GM21786 (cell line): ENCODE measurements around the gene STAC3.

Experiments
- ATAC-seq: cut with Tn5 transposase; IDR thresholded peaks from one replicate; pipeline ENCODE4 v1.9.1; 2021; ENCODE audit not compliant: unreplicated experiment

Gene STAC3

DNA sequence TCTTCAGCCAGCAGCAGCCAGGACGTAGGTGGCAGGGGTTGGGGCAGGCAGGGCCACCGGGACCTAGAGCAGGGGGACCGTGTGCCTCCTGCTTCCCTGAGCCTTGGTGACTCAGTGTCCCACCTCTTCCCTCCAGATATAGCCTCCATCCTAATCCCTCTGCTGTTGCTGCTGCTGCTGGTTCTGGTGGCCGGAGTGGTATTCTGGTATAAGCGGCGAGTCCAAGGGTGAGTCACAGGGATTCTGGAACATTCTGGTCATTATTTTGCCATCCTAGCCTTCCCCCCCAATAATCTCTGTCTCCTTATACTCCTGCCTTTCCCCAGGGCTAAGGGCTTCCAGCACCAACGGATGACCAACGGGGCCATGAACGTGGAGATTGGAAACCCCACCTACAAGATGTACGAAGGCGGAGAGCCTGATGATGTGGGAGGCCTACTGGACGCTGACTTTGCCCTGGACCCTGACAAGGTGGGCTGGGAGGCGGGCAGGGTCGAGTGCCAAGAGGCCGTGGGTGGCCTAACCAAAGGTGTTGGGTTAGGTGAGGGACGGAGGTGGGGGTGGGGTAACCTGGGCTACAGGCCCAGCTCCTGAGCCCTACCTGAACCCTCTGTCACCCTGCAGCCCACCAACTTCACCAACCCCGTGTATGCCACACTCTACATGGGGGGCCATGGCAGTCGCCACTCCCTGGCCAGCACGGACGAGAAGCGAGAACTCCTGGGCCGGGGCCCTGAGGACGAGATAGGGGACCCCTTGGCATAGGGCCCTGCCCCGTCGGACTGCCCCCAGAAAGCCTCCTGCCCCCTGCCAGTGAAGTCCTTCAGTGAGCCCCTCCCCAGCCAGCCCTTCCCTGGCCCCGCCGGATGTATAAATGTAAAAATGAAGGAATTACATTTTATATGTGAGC is 38.9 kb downstream of the STAC3 start:
- no peak for ATAC-seq

DNA sequence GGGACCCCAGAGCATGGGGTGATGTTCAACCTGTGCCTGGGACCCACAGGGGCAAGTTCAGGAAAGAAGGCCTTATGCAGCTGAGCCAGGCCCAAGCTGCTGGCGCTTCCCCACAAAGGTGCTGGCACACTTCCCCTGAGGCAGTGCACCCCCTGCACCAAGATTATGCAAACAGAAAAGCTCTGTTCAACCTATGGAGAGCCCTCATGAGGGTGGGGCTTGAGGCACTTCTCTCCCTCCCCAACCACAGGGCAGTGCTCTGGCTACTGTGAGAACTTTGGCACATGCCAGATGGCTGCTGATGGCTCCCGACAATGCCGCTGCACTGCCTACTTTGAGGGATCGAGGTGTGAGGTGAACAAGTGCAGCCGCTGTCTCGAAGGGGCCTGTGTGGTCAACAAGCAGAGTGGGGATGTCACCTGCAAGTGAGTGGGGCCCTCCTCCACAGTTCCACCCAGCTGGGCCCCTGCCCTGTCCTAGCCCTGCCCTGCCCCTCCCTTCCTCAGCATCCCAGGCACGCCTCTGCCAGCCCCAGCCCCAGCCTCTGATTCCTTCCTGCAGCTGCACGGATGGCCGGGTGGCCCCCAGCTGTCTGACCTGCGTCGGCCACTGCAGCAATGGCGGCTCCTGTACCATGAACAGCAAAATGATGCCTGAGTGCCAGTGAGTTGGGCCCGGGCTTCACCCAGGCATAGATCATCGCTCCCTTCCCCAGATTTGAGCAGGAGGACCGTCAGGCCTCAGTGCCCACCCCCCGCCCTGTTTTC is 39.9 kb downstream of the STAC3 start:
- no peak for ATAC-seq

- no peak for ATAC-seq
These were observed 40.5 kb downstream of the STAC3 start for GRCh38 chr12:57210461-57210860.

DNA sequence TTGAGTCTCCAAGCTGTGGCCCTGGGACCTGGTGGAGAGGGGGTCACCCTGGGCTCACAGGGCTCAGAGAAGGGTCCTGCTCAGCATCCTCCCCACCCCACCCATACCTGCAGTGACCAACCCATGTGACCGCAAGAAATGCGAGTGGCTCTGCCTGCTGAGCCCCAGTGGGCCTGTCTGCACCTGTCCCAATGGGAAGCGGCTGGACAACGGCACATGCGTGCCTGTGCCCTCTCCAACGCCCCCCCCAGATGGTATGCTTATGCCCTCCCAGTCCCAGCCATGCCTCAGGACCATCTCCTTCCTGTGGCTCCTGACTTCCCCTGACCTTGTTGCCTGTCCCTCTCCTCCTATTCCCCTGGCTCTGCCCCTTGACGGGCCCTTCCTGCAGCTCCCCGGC is 41.1 kb downstream of the STAC3 start:
- ATAC-seq, result no peak

DNA sequence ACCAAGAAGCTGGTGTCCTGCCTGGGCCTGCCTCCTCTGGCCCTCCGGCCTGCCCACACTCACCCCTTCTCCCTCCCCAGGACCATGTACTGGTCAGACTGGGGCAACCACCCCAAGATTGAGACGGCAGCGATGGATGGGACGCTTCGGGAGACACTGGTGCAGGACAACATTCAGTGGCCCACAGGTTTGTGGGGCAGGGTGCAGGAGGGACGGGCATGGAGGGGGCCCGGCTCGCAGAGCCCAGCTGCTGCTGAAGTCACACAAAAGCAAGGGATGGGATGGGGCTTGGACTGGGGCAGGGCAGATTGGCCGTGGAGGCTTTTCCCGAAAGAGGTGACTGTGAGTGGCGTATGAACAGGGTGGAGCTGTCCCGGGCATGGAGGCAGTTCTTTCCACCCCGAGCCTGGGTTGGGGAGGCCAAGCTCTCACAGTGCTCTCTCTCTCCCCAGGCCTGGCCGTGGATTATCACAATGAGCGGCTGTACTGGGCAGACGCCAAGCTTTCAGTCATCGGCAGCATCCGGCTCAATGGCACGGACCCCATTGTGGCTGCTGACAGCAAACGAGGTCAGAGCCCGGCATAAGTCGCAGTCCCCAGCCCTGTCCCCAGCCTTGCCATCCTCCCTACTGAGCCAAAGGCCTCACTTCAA is 42.2 kb downstream of the STAC3 start:
- ATAC-seq, result no peak

DNA sequence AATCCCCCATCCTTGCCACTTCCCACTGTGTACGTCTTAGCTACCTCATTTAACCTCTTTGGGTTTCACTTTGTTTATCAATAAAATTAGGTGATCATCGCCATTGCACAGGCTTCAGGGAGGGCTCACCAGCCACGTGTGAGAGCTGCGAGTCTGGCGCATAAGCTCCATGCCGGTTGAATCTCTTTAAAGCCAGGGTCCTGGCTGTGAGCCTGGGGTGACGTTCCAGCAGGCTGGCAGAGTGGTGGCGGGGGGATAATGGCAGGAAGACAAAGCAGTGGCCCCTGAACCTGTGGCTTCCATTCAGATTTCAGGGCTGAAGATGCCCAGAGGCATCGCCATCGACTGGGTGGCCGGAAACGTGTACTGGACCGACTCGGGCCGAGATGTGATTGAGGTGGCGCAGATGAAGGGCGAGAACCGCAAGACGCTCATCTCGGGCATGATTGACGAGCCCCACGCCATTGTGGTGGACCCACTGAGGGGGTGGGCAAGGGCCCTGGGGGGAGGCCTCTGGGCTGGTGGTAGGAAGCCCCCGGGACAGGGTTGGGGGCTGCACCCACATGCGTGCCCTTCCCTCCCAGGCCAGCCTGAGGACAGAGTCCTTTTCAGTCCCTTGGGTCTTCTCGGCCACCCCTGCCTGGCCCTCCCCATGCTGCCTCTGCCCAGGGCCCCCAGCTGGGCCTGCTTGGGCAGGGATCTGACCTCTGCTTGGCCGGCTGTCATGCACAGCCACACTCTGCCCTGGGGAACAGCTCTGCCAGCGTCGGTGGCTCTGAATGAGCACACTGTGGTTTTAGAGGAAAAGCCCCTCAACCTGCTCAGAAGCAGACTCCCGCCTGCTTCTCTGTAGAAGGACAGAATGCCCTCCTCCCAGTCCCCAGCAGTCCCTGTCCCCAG is 43.0 kb downstream of the STAC3 start:
- ATAC-seq, result no peak

GRCh38 chr12:57205931-57206330 is 45.1 kb downstream of the STAC3 start:
- ATAC-seq, result no peak

DNA sequence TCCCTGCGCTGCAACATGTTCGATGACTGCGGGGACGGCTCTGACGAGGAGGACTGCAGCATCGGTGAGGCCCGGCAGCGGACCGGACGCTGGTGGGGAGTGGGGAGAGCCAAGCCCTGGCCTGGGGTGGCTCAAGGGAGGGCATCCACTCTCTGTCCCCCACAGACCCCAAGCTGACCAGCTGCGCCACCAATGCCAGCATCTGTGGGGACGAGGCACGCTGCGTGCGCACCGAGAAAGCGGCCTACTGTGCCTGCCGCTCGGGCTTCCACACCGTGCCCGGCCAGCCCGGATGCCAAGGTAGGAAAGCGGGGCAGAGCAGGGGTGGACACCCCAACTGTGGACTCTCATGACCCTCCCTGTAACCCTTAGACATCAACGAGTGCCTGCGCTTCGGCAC is 45.8 kb downstream of the STAC3 start:
- ATAC-seq, result no peak

- ATAC-seq, result no peak
These were observed 46.5 kb downstream of the STAC3 start for GRCh38 chr12:57204454-57204853.

DNA sequence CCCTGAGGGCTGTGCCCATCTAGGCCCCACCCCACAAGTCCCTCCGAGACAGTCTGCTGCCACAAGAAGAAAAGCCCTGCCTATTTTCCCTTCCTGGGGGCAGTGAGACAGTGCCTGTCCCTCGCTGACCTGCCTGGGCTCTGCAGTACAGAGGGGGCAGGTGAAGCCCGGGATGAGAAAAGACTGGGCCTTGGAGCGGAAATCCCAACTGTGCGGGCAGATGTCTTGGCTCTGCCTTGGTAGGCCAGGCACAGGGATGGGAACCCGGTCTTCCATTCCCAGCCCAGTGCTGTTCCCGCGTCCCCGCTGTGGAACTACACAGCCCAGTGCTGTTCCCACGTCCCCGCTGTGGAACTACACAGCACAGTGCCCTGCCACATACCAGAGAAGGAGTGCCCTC is 47.2 kb downstream of the STAC3 start:
- ATAC-seq, result no peak

DNA sequence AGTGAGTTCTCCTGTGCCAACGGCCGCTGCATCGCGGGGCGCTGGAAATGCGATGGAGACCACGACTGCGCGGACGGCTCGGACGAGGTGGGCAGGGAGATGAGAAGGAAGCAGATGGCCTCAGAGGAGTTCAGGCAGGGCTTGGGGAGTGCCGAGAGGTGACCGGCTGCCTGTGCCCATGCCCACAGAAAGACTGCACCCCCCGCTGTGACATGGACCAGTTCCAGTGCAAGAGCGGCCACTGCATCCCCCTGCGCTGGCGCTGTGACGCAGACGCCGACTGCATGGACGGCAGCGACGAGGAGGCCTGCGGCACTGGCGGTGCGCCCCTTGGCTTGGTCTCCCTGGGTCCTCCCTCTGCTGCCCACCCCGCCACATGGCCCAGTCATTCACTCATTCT is 47.8 kb downstream of the STAC3 start:
- no peak for ATAC-seq

GRCh38 chr12:57202321-57202720 is 48.7 kb downstream of the STAC3 start:
- ATAC-seq, result no peak

- ATAC-seq, result no peak
These were observed 49.4 kb downstream of the STAC3 start for GRCh38 chr12:57201631-57202030.

DNA sequence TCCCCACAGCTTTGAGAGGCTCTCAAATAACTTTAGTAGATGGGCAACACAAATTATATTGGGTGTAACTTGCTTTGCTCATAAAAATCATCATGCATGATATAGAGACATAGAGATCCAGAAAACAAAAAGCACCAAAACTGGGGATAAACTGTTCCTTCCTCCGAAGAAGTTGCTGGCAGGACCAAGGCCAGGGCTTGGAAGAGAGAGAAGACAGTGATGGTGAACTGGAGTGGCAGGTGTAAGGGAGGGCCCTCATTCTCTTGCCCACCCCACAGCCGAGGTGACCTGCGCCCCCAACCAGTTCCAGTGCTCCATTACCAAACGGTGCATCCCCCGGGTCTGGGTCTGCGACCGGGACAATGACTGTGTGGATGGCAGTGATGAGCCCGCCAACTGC is 49.8 kb downstream of the STAC3 start:
- no peak for ATAC-seq

DNA sequence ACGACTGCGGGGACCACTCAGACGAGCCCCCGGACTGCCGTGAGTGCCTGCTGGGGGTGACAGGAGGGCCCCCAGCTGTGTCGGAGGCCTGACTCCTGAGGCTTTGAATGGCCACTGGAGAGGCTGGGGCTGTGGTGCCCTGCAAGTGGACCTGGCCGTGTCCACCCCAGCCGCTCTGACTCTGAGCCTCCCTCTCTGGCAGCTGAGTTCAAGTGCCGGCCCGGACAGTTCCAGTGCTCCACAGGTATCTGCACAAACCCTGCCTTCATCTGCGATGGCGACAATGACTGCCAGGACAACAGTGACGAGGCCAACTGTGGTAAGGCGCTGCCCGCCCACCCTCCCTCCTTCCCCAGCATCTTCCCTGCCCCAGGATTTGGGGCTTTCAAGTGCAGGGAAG is 50.5 kb downstream of the STAC3 start:
- ATAC-seq, result no peak

- no peak for ATAC-seq
These were observed 51.8 kb downstream of the STAC3 start for GRCh38 chr12:57199191-57199590.

DNA sequence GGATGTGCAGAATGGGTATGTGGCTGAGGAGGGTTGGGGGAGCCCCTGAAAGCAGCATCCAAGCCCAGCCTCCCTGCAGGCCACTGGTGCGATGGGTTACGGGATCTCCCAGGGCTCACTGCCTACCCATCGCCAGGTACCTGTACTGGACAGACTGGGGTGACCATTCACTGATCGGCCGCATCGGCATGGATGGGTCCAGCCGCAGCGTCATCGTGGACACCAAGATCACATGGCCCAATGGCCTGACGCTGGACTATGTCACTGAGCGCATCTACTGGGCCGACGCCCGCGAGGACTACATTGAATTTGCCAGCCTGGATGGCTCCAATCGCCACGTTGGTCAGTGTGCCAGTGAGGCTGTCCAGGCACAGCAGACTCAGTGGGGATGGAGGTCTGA is 52.7 kb downstream of the STAC3 start:
- ATAC-seq, result no peak

GRCh38 chr12:57196956-57197355 is 54.0 kb downstream of the STAC3 start:
- ATAC-seq, result no peak

DNA sequence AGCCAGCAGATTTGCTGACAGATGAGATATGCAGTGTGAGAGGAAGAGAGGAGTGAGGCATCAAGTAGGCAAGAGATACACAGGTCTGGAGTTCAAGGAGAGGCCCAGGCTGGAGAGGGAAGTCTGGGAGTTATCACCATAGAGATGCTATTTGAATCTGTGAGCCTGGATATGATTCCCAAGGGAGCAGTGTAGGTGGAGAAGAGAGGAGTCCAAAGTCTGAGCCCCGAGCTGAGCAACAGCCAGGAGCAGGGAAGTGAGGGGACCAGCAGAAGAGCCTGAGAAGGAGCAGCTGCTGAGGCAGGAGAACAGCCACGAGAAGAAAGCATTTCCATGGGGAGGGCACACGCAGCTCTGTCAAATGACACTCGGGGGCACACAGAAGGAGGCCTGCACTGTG is 54.5 kb downstream of the STAC3 start:
- no peak for ATAC-seq

GRCh38 chr12:57195611-57196371 is 55.2 kb downstream of the STAC3 start:
- ATAC-seq, result no peak
